Measurements from ENCODE around the gene HGS.

DNA sequence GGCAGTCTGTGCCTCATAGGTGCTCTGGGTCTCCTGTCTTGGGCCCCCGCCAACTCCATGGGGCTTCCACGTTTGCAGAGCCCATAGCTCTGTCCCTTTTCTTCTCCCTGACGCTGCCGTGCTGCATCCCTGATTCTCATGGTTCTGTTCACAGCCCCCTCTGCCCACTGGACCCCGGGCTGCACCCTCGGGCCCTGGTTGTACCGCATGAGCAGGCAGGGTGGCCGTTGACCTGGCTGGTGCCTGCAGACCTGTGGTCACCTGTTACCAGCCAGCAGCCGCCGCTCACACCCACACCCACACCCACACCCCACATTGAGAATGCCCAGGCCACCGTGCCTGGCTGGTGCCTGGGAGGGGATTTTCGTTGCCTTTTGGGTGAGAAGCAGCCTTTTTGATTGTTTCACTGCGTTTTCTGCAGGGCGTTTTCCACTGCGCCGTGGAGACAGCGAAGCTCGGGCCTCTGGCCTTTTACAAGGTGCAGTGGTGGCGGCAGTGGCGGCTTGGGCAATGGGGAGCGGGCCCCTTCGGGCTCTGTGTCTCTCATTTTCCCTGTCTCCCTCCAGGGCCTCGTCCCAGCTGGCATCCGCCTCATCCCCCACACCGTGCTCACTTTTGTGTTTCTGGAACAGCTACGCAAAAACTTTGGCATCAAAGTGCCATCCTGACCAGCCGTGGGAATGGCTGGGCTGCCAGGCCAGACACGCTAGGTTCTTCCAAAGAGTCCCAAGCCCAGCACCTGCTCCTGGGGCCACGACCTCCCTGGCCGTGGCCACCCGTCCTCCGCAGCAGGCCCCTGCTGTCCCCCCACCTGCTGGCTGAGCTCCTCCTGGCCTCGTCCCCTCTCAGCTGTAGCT is 35.8 kb downstream of the HGS start:
- TF ChIP-seq CTCF (IDR thresholded peaks at IDR 0.05) (no peak), POLR2A (IDR thresholded peaks at IDR 0.05) (no peak)

Data from thyroid gland (tissue), 4 donors.